ENCODE data around the gene SPAAR. TPM values are rescaled to one million over a fixed set of nuclear protein-coding genes. Genes with fewer than 3 reads are reported as not detected.
A peak's percentile ranks its signal among the peaks of the same experiment; 100 is the strongest.

Gene SPAAR
- polyA plus RNA-seq (2011; rRNA removed) (0.05 TPM in 1 of 2 replicates, not detected in the other), polyA plus RNA-seq (2017; fragmentation: RNase III; extraction: RNeasy Plus Mini Kit Qiagen cat#74134 plus additional on column Dnase treatment) (not detected in 3 replicates), polyA minus RNA-seq (2011; rRNA and poly(A)+ RNA removed) (not detected in 2 replicates)
- 0.03 and 0.04 TPM in 2 replicates for polyA plus RNA-seq (2012; cell fraction: cytosol; rRNA removed)
- 0.05 and 0.10 TPM in 2 replicates for polyA plus RNA-seq (2012; cell fraction: nucleus; rRNA removed)

DNA sequence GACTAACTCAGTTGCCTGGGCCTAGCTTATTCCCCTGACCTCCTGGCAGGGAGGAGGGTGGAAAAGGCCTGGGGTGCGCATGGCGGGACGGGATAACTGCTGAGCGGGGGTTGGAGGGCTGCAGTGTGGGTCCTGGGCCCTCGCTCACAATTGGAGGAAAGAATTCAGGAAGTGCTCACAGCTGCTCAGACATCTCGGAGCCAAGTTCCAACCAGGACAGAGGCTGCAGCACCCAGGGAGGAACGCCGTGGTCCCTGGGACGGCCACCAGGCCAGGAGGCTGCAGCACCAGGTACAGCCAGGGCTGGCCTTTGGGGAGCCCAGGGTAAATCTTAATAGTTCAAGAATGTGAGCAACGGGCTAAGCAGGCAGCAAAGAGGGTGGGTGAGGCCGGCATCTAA is at the start of gene SPAAR:
TSS of gene SPAAR (plus strand) at position 217 of the 400 bp plus-strand sequence. CDS start 974 bp downstream, outside the sequence.
- Histone ChIP-seq H3K4me2 (peak within 1 kb of the TSS; percentile 68), H3K9me3 (no peaks in the 10 kb centered on the region), H3K27ac (peak within 1 kb of the TSS; percentile 93 to 99), H3K4me3 (peak within 1 kb of the TSS; percentile 12; the same call in 1 of the 3 replicates), H3K4me1 (peaks cover 56% of the 10 kb centered on the region)
- ATAC-seq (no peak), FAIRE-seq (no peak), DNase-seq (ENCODE audit: low read depth in 1 of 2, low spot score in 1 of 2) (no peak)
- TF ChIP-seq ESRRA (IDR thresholded peaks at IDR 0.05; ENCODE audit: borderline replicate concordance, low read length) (no peak), NR3C1 (IDR thresholded peaks at IDR 0.05) (no peak), RARB (CRISPR knock-in tag; IDR thresholded peaks at IDR 0.05) (no peak), ZC3H11A (IDR thresholded peaks at IDR 0.05) (no peak), HOXA7 (CRISPR knock-in tag; IDR thresholded peaks at IDR 0.05) (no peak)
- TF ChIP-seq, protein P1, sequence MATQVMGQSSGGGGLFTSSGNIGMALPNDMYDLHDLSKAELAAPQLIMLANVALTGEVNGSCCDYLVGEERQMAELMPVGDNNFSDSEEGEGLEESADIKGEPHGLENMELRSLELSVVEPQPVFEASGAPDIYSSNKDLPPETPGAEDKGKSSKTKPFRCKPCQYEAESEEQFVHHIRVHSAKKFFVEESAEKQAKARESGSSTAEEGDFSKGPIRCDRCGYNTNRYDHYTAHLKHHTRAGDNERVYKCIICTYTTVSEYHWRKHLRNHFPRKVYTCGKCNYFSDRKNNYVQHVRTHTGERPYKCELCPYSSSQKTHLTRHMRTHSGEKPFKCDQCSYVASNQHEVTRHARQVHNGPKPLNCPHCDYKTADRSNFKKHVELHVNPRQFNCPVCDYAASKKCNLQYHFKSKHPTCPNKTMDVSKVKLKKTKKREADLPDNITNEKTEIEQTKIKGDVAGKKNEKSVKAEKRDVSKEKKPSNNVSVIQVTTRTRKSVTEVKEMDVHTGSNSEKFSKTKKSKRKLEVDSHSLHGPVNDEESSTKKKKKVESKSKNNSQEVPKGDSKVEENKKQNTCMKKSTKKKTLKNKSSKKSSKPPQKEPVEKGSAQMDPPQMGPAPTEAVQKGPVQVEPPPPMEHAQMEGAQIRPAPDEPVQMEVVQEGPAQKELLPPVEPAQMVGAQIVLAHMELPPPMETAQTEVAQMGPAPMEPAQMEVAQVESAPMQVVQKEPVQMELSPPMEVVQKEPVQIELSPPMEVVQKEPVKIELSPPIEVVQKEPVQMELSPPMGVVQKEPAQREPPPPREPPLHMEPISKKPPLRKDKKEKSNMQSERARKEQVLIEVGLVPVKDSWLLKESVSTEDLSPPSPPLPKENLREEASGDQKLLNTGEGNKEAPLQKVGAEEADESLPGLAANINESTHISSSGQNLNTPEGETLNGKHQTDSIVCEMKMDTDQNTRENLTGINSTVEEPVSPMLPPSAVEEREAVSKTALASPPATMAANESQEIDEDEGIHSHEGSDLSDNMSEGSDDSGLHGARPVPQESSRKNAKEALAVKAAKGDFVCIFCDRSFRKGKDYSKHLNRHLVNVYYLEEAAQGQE (IDR thresholded peaks at IDR 0.05), result no peak
- CTCF ChIA-PET, result interaction anchor here (0.6 to 13.7 kb wide), 10 partner anchors 11 to 326 kb away, joined by 3 to 243 read pairs (median 4); partner anchors contain the start of gene TMEM8B
- WGBS (ENCODE audit: missing lambda C conversion rate), result 84% methylated on average over 11 of the region's 11 CpGs
- POLR2A ChIA-PET, result no interaction called here

- Histone ChIP-seq H3K4me3 (no peak overlapping the region), H3K9me3 (no peaks in the 10 kb centered on the region), H3K4me1 (no peaks in the 10 kb centered on the region), H3K4me2 (no peak overlapping the region), H3K27ac (no peak overlapping the region)
- 50% methylated on average over 3 of the region's 3 CpGs for WGBS (ENCODE audit: missing lambda C conversion rate)
- POLR2A ChIA-PET, result no interaction called here
- TF ChIP-seq PBX3 (IDR thresholded peaks at IDR 0.05), result no peak
- no peak for TF ChIP-seq SMC3 (IDR thresholded peaks at IDR 0.05)
- no peak for TF ChIP-seq FOXS1 (CRISPR knock-in tag; IDR thresholded peaks at IDR 0.05)
- no peak for TF ChIP-seq NPAS2 (CRISPR knock-in tag; IDR thresholded peaks at IDR 0.05; ENCODE audit: borderline replicate concordance)
- no peak for TF ChIP-seq CHD2 (IDR thresholded peaks at IDR 0.05; ENCODE audit: low read length, partially characterized antibody)
- TF ChIP-seq MYC (IDR thresholded peaks at IDR 0.05; ENCODE audit: borderline replicate concordance, low read length), result no peak
- TF ChIP-seq NFE2L2 (conservative IDR thresholded peaks at IDR 0.05; ENCODE audit: low read length), result no peak
- TF ChIP-seq, protein P2, sequence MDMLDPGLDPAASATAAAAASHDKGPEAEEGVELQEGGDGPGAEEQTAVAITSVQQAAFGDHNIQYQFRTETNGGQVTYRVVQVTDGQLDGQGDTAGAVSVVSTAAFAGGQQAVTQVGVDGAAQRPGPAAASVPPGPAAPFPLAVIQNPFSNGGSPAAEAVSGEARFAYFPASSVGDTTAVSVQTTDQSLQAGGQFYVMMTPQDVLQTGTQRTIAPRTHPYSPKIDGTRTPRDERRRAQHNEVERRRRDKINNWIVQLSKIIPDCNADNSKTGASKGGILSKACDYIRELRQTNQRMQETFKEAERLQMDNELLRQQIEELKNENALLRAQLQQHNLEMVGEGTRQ (IDR thresholded peaks at IDR 0.05), result no peak
- TF ChIP-seq E2F6 (IDR thresholded peaks at IDR 0.05; ENCODE audit: borderline replicate concordance, low read depth), result no peak
- DNase-seq (ENCODE audit: low read depth in 1 of 2, low spot score in 1 of 2) (no peak), ATAC-seq (no peak), FAIRE-seq (no peak)
- CTCF ChIA-PET, result interaction anchor here (1.1 to 8.1 kb wide), 3 partner anchors 22 to 70 kb away, joined by 3 to 36 read pairs (median 10); no protein-coding TSS in a partner anchor
Measured at GRCh38 chr9:35859990-35860339, 49.3 kb upstream of the SPAAR start.

Data from A549 (cell line).